HepG2 (cell line): ENCODE results near the gene SIM1. TPM values are rescaled to one million over a fixed set of nuclear protein-coding genes. Genes with fewer than 3 reads are reported as not detected.

ENCODE experiments used
- ATAC-seq: fragments of 200-7000 bp; cut with Tn5 transposase; 3 replicates; pipeline ENCODE4 v1.9.1; 2020; ENCODE audit warnings: mild to moderate bottlenecking, moderate library complexity
- BruUV-seq: library from RNA; stranded (reverse); fragments of 400-500 nt; replicated peaks from 2 replicates; lab custom pipeline; 2021; lab: Mats Ljungman, UMichigan
- CTCF ChIA-PET: fragments of 300-600 bp; formaldehyde crosslinking; extraction: SDS; loops from one replicate; lab custom pipeline; 2021; ENCODE audit warnings: low total read pairs, inconsistent platforms, low intra/inter-chr PET ratio; lab: Yijun Ruan, JAX
- POLR2A ChIA-PET: fragments of 350-600 bp; sonication (Branson Sonifier 250); formaldehyde crosslinking; loops from one replicate; lab custom pipeline; 2020; ENCODE audit warnings: antibody characterized with exemption, inconsistent platforms; lab: Yijun Ruan, JAX
- DNase-seq: peaks from one replicate; pipeline ENCODE4 v3.0.0-alpha.2; 2015; ENCODE audit warnings: low spot score
- FAIRE-seq: peaks from 3 replicates; lab custom pipeline; 2011; peaks lifted over from hg19 to GRCh38; lab: Jason Lieb, UNC
- H2AFZ ChIP-seq: one replicate; pipeline ENCODE4 v1.6.1; 2011; ENCODE audit warnings: low read length, inconsistent platforms
- H3K27ac ChIP-seq: fragments of 300-600 bp; 3 replicates; pipeline ENCODE4 v1.8.0; 2011; ENCODE audit warnings: mixed run types, mild to moderate bottlenecking, mixed read lengths, low read length, inconsistent platforms; ENCODE audit not compliant: insufficient read depth; ENCODE audit errors: extremely low read length
- H3K27me3 ChIP-seq, 2 experiments: fragments of 200-600 bp in 1 of 2; 2 replicates in 1 of 2; 3 replicates in 1 of 2; pipeline versions ENCODE4 v1.6.0 to v1.8.0; 2011; ENCODE audit warnings: low read length in 2 of 2, mild to moderate bottlenecking in 2 of 2, moderate library complexity in 2 of 2, inconsistent platforms in 1 of 2; ENCODE audit not compliant: insufficient read depth in 2 of 2, control insufficient read depth in 1 of 2
- H3K36me3 ChIP-seq, 2 experiments: fragments of 200-600 bp in 1 of 2; replicated peaks in 1 of 2; 2 replicates in 1 of 2; 3 replicates in 1 of 2; pipeline versions ENCODE4 v1.5.1 to v1.8.0; 2011; ENCODE audit warnings: low read length in 2 of 2, inconsistent platforms in 1 of 2; ENCODE audit not compliant: insufficient read depth in 2 of 2, control insufficient read depth in 1 of 2
- H3K4me1 ChIP-seq: 2 replicates; pipeline ENCODE4 v1.5.1; 2012; ENCODE audit warnings: low read length, inconsistent platforms; ENCODE audit not compliant: insufficient read depth
- H3K4me2 ChIP-seq: 2 replicates; pipeline ENCODE4 v1.6.0; 2011; ENCODE audit warnings: low read depth, low read length, inconsistent platforms
- H3K4me3 ChIP-seq, 3 experiments: fragments of 200-600 bp in 1 of 3; sonication (generic), shearing (Covaris generic) in 1 of 3; replicated peaks in 1 of 3; 2 replicates each; pipeline ENCODE4 v1.5.1; 2011 to 2016; ENCODE audit warnings: low read length in 3 of 3, inconsistent platforms in 2 of 3, low read depth in 2 of 3, mild to moderate bottlenecking in 2 of 3, control low read depth in 1 of 3, mixed read lengths in 1 of 3; ENCODE audit not compliant: insufficient read depth in 1 of 3
- H3K79me2 ChIP-seq: one replicate; pipeline ENCODE4 v1.6.1; 2011; ENCODE audit warnings: low read length, inconsistent platforms; ENCODE audit not compliant: insufficient read depth
- H3K9ac ChIP-seq: 2 replicates; pipeline ENCODE4 v1.6.0; 2011; ENCODE audit warnings: mild to moderate bottlenecking, low read depth, low read length, inconsistent platforms; ENCODE audit not compliant: insufficient read depth
- H3K9me3 ChIP-seq: 2 replicates; pipeline ENCODE4 v1.5.1; 2012; ENCODE audit warnings: mild to moderate bottlenecking, low read length
- H4K20me1 ChIP-seq: 2 replicates; pipeline ENCODE4 v1.6.0; 2011; ENCODE audit warnings: inconsistent platforms, mild to moderate bottlenecking, low read length, moderate library complexity; ENCODE audit not compliant: insufficient read depth
- ARNT2 ChIP-seq: sonication (generic); formaldehyde crosslinking; IDR thresholded peaks from 2 replicates; pipeline ENCODE4 v1.8.0; 2022; ENCODE audit warnings: mild to moderate bottlenecking, low read depth, missing genetic modification reagents, moderate library complexity
- CBX5 ChIP-seq: sonication (generic); formaldehyde crosslinking; IDR thresholded peaks from 2 replicates; pipeline ENCODE4 v1.4.0; 2020; ENCODE audit warnings: missing genetic modification reagents, borderline replicate concordance
- DNMT3B ChIP-seq: conservative IDR thresholded peaks from 2 replicates; pipeline ENCODE4 v1.6.1; 2016; ENCODE audit warnings: missing biosample characterization, control low read depth
- HNF4A ChIP-seq: sonication (generic); formaldehyde crosslinking; IDR thresholded peaks from 2 replicates; pipeline ENCODE4 v1.4.0; 2020; ENCODE audit warnings: missing genetic modification reagents
- KMT2B ChIP-seq: IDR thresholded peaks from 2 replicates; pipeline ENCODE4 v1.6.1; 2016; ENCODE audit warnings: missing genetic modification reagents, missing compliant biosample characterization
- POLR2A ChIP-seq, 2 experiments: IDR thresholded peaks; 2 replicates each; pipeline ENCODE4 v1.6.1; 2011; ENCODE audit warnings: low read depth in 2 of 2, low read length in 2 of 2, mild to moderate bottlenecking in 1 of 2, moderate library complexity in 1 of 2; ENCODE audit not compliant: insufficient read depth in 1 of 2
- ZFP41 ChIP-seq: sonication (generic); formaldehyde crosslinking; IDR thresholded peaks from 2 replicates; pipeline ENCODE4 v1.4.0; 2020; ENCODE audit warnings: mild to moderate bottlenecking, missing genetic modification reagents, borderline replicate concordance
- ZSCAN9 ChIP-seq: IDR thresholded peaks from 2 replicates; pipeline ENCODE4 v1.6.1; 2016; ENCODE audit warnings: borderline replicate concordance
- WGBS: methylation state at CpG from one replicate; pipeline ENCODE4 v1.1.6; 2017; ENCODE audit warnings: low lambda C conversion rate; 5-methylcytosine and 5-hydroxymethylcytosine counted together
- in situ Hi-C: cut with HindIII; loops from 2 replicates; pipeline ENCODE4 v1.10.0; 2017; ENCODE audit warnings: low pct_unique_long_range_greater_than_20kb; ENCODE audit not compliant: extremely low pct_ligation_motif_present
- intact Hi-C: fragments of 100-400 bp; cut with micrococcal nuclease; formaldehyde crosslinking; loops from one replicate; pipeline ENCODE4 v1.10.0; 2022; ENCODE audit not compliant: unreplicated experiment
- polyA plus RNA-seq, 8 experiments: library from polyadenylated mRNA; depleted of rRNA in 3 of 8; stranded (reverse) in 7 of 8; unstranded in 1 of 8; fragments of >200 nt; fragmentation: Illumina TruSeq in 4 of 8; extraction: Trizol in 4 of 8; gene quantifications; 2 replicates each; pipeline versions ENCODE4 v1.2.1 to v1.2.3, GENCODE V29; 2011 to 2016; ENCODE audit warnings: low read depth in 4 of 8, missing spikeins in 1 of 8, mixed read lengths in 1 of 8; ENCODE audit not compliant: insufficient read depth in 1 of 8
- total RNA-seq, 5 experiments: library from RNA; depleted of rRNA; stranded (reverse); fragments of >200 nt; fragmentation: Illumina TruSeq; extraction: Trizol; gene quantifications; 2 replicates each; pipeline ENCODE4 v1.2.3, GENCODE V29; 2016; ENCODE audit warnings: low read depth in 1 of 5
- TF ChIP-seq, protein P1 (sequence below): IDR thresholded peaks from 2 replicates; pipeline ENCODE4 v1.6.1; 2016
- TF ChIP-seq, protein P2 (sequence below): sonication (generic); formaldehyde crosslinking; IDR thresholded peaks from 2 replicates; pipeline ENCODE4 v1.8.1; 2022; ENCODE audit warnings: mild to moderate bottlenecking, missing genetic modification reagents

Gene SIM1
- total and polyA plus RNA-seq, 2 of the 13 experiments (the other 11 are each of a cell fraction or from before 2014, with no cell fraction given) = not detected

DNA sequence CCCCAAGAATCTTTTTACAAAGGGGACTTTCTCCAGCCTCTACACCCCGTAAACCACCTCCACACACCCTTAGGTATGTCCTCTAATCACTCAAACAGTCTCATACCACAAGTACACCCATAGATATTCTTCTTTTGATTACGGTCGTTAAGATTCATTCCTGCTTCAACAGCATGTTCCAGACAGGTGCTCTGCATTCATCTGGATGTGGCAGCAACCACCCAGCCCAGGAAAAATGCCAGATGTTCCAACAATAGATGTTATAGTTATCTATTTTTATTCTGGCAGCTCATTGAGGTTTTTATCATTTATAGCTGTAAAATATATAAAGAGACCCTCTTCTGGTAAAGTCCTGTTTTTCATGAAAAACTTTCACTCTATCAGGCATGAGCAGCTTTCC lies 60.7 kb downstream of the SIM1 start:
- Histone ChIP-seq H4K20me1 (no peaks in the 10 kb centered on the region), H3K27ac (no peak overlapping the region), H3K27me3 (no peaks in the 10 kb centered on the region), H3K79me2 (no peaks in the 10 kb centered on the region), H3K9ac (no peak overlapping the region), H3K36me3 (no peaks in the 10 kb centered on the region), H3K4me3 (no peak overlapping the region), H3K9me3 (no peaks in the 10 kb centered on the region)
- POLR2A ChIA-PET = no interaction called here
- DNase-seq = no peak
- TF ChIP-seq DNMT3B (CRISPR knock-in tag) (no peak), POLR2A (IDR thresholded peaks at IDR 0.05; ENCODE audit: insufficient read depth in 1 of 2, low read depth in 2 of 2, low read length in 2 of 2) (no peak), HNF4A (no peak), KMT2B (CRISPR knock-in tag) (no peak), ARNT2 (CRISPR knock-in tag) (no peak), CBX5 (CRISPR knock-in tag) (no peak), ZFP41 (CRISPR knock-in tag) (no peak), ZSCAN9 (CRISPR knock-in tag) (no peak)
- TF ChIP-seq, protein P1, sequence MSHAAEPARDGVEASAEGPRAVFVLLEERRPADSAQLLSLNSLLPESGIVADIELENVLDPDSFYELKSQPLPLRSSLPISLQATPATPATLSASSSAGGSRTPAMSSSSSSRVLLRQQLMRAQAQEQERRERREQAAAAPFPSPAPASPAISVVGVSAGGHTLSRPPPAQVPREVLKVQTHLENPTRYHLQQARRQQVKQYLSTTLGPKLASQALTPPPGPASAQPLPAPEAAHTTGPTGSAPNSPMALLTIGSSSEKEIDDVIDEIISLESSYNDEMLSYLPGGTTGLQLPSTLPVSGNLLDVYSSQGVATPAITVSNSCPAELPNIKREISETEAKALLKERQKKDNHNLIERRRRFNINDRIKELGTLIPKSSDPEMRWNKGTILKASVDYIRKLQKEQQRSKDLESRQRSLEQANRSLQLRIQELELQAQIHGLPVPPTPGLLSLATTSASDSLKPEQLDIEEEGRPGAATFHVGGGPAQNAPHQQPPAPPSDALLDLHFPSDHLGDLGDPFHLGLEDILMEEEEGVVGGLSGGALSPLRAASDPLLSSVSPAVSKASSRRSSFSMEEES = no peak
- TF ChIP-seq, protein P2, sequence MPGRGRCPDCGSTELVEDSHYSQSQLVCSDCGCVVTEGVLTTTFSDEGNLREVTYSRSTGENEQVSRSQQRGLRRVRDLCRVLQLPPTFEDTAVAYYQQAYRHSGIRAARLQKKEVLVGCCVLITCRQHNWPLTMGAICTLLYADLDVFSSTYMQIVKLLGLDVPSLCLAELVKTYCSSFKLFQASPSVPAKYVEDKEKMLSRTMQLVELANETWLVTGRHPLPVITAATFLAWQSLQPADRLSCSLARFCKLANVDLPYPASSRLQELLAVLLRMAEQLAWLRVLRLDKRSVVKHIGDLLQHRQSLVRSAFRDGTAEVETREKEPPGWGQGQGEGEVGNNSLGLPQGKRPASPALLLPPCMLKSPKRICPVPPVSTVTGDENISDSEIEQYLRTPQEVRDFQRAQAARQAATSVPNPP = no peak
- TF ChIP-seq, all 625 proteins: peak for 0
- Histone ChIP-seq H2AFZ (no peak overlapping the region), H3K4me1 (no peaks in the 10 kb centered on the region), H3K4me2 (no peak overlapping the region)
- no TSS peak for BruUV-seq
- intact Hi-C loops (no loop called here), in situ Hi-C loops (no loop called here)
- FAIRE-seq = no peak
- CTCF ChIA-PET = no interaction called here
- ATAC-seq = no peak
- 0% methylated on average over 3 of the region's 3 CpGs for WGBS
